HCT116 (cell line): ENCODE results near the gene ANKRD24.

Experiments used
- JUND ChIP-seq: IDR thresholded peaks from 2 replicates; pipeline ENCODE4 v1.6.1; 2012
- POLR2A ChIP-seq: IDR thresholded peaks from 2 replicates; pipeline ENCODE4 v1.7.0; 2011; ENCODE audit warnings: borderline replicate concordance; ENCODE audit not compliant: insufficient read depth, insufficient read length; ENCODE audit errors: extremely low read depth
- POLR2AphosphoS5 ChIP-seq: IDR thresholded peaks from 2 replicates; pipeline ENCODE4 v1.6.1; 2011; ENCODE audit warnings: mild to moderate bottlenecking, low read depth, low read length, moderate library complexity
- SIN3A ChIP-seq: IDR thresholded peaks from 2 replicates; pipeline ENCODE4 v1.6.1; 2012; ENCODE audit warnings: low read depth
- SP1 ChIP-seq: IDR thresholded peaks from 2 replicates; pipeline ENCODE4 v1.6.1; 2012; ENCODE audit warnings: low read depth
- YY1 ChIP-seq: IDR thresholded peaks from 2 replicates; pipeline ENCODE4 v1.6.1; 2011; ENCODE audit warnings: low read length, low read depth, moderate library complexity, mild to moderate bottlenecking; ENCODE audit not compliant: insufficient replicate concordance; ENCODE audit errors: extremely low read depth
- ZNF274 ChIP-seq: fragments of 200-500 bp; sonication (Bioruptor generic); IDR thresholded peaks from 2 replicates; pipeline ENCODE4 v1.6.1; 2014; ENCODE audit warnings: mild to moderate bottlenecking, low read depth, low read length, inconsistent platforms
- TF ChIP-seq, protein P1 (sequence below), 3 experiments: fragments of 200-600 bp in 1 of 3; sonication (generic) in 1 of 3; IDR thresholded peaks in 2 of 3; conservative IDR thresholded peaks in 1 of 3; 2 replicates each; pipeline ENCODE4 v1.5.1; 2012 to 2017; ENCODE audit warnings: low read depth in 2 of 3, low read length in 2 of 3, antibody characterized with exemption in 1 of 3, borderline replicate concordance in 1 of 3, control low read depth in 1 of 3, mild to moderate bottlenecking in 1 of 3, mixed read lengths in 1 of 3, mixed run types in 1 of 3, moderate library complexity in 1 of 3; ENCODE audit not compliant: insufficient read depth in 1 of 3
- TF ChIP-seq, protein P2 (sequence below): IDR thresholded peaks from 2 replicates; pipeline ENCODE4 v1.6.1; 2011; ENCODE audit warnings: mild to moderate bottlenecking, low read length, moderate library complexity; ENCODE audit not compliant: insufficient replicate concordance; ENCODE audit errors: extremely low read depth
- TF ChIP-seq, protein P3 (sequence below): IDR thresholded peaks from 2 replicates; pipeline ENCODE4 v1.6.1; 2012; ENCODE audit warnings: low read depth
- TF ChIP-seq, protein P4 (sequence below): IDR thresholded peaks from 2 replicates; pipeline ENCODE4 v1.6.1; 2012

DNA sequence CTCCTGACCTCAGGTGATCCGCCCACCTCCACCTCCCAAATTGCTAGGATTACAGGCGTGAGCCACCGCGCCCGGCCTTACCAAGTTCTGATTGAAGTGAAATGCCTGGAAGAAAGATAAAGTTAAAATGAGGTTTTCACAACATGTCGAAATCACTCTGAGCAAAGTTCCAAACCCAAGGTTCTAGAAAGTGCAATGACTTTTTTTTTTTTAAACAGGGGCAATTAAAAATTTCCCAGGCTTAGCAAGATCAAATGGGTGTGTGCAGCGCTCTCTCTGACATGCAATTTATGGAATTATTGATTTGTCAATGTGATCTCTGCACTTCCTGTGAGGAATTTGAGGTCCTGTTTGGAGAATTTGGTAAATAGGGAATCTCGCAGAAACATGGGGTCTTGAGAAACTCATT is 45.8 kb upstream of the ANKRD24 start:
- TF ChIP-seq POLR2A (no peak), YY1 (no peak), JUND (no peak), POLR2AphosphoS5 (no peak), ZNF274 (no peak), SIN3A (no peak), SP1 (no peak)
- TF ChIP-seq, protein P1, sequence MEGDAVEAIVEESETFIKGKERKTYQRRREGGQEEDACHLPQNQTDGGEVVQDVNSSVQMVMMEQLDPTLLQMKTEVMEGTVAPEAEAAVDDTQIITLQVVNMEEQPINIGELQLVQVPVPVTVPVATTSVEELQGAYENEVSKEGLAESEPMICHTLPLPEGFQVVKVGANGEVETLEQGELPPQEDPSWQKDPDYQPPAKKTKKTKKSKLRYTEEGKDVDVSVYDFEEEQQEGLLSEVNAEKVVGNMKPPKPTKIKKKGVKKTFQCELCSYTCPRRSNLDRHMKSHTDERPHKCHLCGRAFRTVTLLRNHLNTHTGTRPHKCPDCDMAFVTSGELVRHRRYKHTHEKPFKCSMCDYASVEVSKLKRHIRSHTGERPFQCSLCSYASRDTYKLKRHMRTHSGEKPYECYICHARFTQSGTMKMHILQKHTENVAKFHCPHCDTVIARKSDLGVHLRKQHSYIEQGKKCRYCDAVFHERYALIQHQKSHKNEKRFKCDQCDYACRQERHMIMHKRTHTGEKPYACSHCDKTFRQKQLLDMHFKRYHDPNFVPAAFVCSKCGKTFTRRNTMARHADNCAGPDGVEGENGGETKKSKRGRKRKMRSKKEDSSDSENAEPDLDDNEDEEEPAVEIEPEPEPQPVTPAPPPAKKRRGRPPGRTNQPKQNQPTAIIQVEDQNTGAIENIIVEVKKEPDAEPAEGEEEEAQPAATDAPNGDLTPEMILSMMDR (IDR thresholded peaks at IDR 0.05 in 2 of 3, conservative IDR thresholded peaks at IDR 0.05 in 1 of 3; ENCODE audit: borderline replicate concordance in 1 of 3, insufficient read depth in 1 of 3, low read depth in 2 of 3, low read length in 2 of 3): no peak
- TF ChIP-seq, protein P2, sequence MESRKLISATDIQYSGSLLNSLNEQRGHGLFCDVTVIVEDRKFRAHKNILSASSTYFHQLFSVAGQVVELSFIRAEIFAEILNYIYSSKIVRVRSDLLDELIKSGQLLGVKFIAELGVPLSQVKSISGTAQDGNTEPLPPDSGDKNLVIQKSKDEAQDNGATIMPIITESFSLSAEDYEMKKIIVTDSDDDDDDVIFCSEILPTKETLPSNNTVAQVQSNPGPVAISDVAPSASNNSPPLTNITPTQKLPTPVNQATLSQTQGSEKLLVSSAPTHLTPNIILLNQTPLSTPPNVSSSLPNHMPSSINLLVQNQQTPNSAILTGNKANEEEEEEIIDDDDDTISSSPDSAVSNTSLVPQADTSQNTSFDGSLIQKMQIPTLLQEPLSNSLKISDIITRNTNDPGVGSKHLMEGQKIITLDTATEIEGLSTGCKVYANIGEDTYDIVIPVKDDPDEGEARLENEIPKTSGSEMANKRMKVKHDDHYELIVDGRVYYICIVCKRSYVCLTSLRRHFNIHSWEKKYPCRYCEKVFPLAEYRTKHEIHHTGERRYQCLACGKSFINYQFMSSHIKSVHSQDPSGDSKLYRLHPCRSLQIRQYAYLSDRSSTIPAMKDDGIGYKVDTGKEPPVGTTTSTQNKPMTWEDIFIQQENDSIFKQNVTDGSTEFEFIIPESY: no peak
- TF ChIP-seq, protein P3, sequence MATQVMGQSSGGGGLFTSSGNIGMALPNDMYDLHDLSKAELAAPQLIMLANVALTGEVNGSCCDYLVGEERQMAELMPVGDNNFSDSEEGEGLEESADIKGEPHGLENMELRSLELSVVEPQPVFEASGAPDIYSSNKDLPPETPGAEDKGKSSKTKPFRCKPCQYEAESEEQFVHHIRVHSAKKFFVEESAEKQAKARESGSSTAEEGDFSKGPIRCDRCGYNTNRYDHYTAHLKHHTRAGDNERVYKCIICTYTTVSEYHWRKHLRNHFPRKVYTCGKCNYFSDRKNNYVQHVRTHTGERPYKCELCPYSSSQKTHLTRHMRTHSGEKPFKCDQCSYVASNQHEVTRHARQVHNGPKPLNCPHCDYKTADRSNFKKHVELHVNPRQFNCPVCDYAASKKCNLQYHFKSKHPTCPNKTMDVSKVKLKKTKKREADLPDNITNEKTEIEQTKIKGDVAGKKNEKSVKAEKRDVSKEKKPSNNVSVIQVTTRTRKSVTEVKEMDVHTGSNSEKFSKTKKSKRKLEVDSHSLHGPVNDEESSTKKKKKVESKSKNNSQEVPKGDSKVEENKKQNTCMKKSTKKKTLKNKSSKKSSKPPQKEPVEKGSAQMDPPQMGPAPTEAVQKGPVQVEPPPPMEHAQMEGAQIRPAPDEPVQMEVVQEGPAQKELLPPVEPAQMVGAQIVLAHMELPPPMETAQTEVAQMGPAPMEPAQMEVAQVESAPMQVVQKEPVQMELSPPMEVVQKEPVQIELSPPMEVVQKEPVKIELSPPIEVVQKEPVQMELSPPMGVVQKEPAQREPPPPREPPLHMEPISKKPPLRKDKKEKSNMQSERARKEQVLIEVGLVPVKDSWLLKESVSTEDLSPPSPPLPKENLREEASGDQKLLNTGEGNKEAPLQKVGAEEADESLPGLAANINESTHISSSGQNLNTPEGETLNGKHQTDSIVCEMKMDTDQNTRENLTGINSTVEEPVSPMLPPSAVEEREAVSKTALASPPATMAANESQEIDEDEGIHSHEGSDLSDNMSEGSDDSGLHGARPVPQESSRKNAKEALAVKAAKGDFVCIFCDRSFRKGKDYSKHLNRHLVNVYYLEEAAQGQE: no peak
- TF ChIP-seq, protein P4, sequence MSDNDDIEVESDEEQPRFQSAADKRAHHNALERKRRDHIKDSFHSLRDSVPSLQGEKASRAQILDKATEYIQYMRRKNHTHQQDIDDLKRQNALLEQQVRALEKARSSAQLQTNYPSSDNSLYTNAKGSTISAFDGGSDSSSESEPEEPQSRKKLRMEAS: no peak
